Measurements from ENCODE around the gene WHRN.

Gene WHRN

DNA sequence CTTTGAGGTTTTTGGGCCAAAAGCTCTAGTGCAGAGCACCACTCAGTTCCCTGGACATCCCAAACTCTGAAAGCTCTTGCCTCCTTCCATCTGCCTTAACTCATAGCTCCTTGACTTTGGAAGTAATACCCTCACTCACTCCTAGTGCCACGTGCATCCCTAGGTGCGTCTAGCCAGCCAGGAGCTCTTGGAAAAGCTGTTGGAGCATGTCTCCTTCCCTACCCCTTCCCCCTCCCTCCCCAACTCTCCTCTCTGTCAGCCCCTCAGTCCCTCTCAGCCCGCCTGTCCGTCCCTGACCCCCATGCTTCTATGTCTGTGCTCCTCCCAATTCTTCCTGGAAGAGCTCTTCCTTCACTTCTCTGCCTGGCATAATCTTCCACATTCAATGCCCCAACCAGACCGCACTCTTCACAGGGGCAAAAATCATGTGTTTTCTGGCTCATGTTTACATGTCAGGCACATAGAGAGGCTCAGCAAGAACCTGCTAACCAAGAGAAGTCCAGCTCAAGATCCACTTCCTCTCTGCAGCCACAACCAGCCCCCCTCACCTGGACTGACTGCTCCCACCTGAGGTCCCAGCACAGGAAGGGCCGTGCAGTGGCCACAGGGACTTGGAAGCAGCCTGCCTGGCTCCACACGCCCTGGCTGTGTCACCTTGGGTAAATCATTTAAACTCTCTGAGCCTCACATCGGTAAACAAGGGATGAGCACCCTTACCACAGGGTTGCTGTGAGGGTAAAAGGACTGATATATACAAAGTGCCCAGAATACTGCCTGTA lies 58.4 kb downstream of the WHRN start:
- DNase-seq = no peak
- Mint-ChIP-seq H3K27ac (peak overlapping the region; percentile 9), H3K4me3 (no peak overlapping the region), H3K4me1 (peaks cover 16% of the 10 kb centered on the region), H3K36me3 (ENCODE audit: low read depth) (peaks cover 3% of the 10 kb centered on the region), H3K9me3 (peaks cover 10% of the 10 kb centered on the region), H3K27me3 (no peaks in the 10 kb centered on the region)
- ATAC-seq = no peak

DNA sequence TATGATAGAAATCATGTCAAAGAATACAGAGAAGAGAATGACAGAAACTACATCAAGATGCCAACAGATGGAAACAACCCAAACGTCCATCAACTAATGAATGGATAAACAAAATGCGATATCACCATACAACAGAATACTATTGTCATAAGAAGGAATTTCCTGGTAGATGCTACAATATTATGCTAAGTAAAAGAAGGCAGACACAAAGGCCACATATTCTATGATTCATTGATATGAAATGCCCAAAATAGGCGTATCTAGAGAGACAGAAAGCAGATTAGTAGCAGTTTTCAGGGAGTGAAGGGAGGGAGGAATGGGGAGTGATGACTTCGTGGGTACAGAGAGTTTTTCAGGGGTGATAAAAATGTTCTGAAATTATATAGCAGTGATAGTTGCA lies 59.2 kb downstream of the WHRN start:
- Mint-ChIP-seq H3K27ac (no peak overlapping the region), H3K27me3 (no peaks in the 10 kb centered on the region), H3K4me3 (no peak overlapping the region), H3K36me3 (ENCODE audit: low read depth) (peaks cover 3% of the 10 kb centered on the region), H3K4me1 (peaks cover 8% of the 10 kb centered on the region), H3K9me3 (peaks cover 10% of the 10 kb centered on the region)
- DNase-seq = no peak
- no peak for ATAC-seq

GRCh38 chr9:114445616-114446015 lies 59.7 kb downstream of the WHRN start:
- Mint-ChIP-seq H3K9me3 (peaks cover 10% of the 10 kb centered on the region), H3K4me1 (peaks cover 5% of the 10 kb centered on the region), H3K27me3 (no peaks in the 10 kb centered on the region), H3K36me3 (ENCODE audit: low read depth) (peaks cover 3% of the 10 kb centered on the region), H3K27ac (no peak overlapping the region), H3K4me3 (no peak overlapping the region)
- no peak for ATAC-seq
- no peak for DNase-seq

DNA sequence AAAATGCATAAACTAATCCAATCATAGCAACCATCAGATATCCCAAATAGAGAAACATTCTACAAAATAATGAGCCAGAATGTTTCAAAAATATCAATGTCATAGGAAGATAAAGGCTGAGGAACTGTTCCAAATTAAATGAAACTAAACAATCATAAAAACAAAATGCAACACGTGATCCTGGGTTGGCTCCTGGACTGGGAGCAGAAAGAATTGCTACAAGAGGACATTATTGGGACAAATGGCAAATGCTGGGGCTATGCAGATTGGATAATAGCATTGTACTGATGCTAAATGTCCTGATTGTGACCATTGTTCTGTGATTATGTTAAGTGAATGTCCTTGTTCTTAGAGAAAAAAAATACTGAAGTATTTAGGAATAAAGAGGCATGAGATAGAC lies 63.3 kb downstream of the WHRN start:
- Mint-ChIP-seq H3K36me3 (ENCODE audit: low read depth) (peaks cover 3% of the 10 kb centered on the region), H3K4me1 (no peaks in the 10 kb centered on the region), H3K27ac (no peak overlapping the region), H3K4me3 (no peak overlapping the region), H3K27me3 (no peaks in the 10 kb centered on the region), H3K9me3 (peaks cover 10% of the 10 kb centered on the region)
- DNase-seq (no peak), ATAC-seq (no peak)

GRCh38 chr9:114437401-114437893 lies 67.8 kb downstream of the WHRN start:
- Mint-ChIP-seq H3K36me3 (ENCODE audit: low read depth) (no peaks in the 10 kb centered on the region), H3K27ac (no peak overlapping the region), H3K4me3 (no peak overlapping the region), H3K4me1 (no peaks in the 10 kb centered on the region), H3K9me3 (no peaks in the 10 kb centered on the region), H3K27me3 (no peaks in the 10 kb centered on the region)
- DNase-seq (no peak), ATAC-seq (no peak)

DNA sequence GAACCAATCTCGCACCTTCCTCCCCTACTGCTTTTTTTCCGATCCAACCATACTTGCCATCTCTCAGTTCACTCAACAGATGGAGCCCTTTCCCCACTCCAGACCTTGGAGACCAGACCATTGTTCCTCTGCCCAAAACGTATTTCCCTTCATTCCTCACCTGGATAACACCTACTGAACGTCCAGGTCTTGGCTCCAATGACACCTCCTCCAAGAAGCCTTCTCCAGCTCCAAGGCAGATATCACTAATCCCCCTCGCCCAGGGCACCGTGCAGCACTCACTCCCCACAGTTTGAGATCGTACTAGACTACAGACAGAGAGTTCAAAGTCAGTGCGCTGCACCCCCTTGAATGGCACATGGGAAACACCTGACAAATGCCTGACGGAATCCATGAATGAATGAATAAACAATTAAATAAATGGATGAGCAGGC lies 70.4 kb downstream of the WHRN start:
- H3K9me3 Mint-ChIP-seq = no peaks in the 10 kb centered on the region
- no peaks in the 10 kb centered on the region for H3K27me3 Mint-ChIP-seq
- DNase-seq = no peak
- H3K4me3 Mint-ChIP-seq = no peak overlapping the region
- no peaks in the 10 kb centered on the region for H3K4me1 Mint-ChIP-seq
- no peaks in the 10 kb centered on the region for H3K36me3 Mint-ChIP-seq (ENCODE audit: low read depth)
- no peak overlapping the region for H3K27ac Mint-ChIP-seq
- no peak for ATAC-seq

- Mint-ChIP-seq H3K4me1 (no peaks in the 10 kb centered on the region), H3K4me3 (no peak overlapping the region), H3K9me3 (no peaks in the 10 kb centered on the region), H3K27ac (no peak overlapping the region), H3K36me3 (ENCODE audit: low read depth) (no peaks in the 10 kb centered on the region), H3K27me3 (no peaks in the 10 kb centered on the region)
- ATAC-seq = no peak
- no peak for DNase-seq
Measured at GRCh38 chr9:114433720-114434255, 71.5 kb downstream of the WHRN start.

GRCh38 chr9:114433086-114433485 lies 72.2 kb downstream of the WHRN start:
- no peak for DNase-seq
- Mint-ChIP-seq H3K27ac (no peak overlapping the region), H3K4me3 (no peak overlapping the region), H3K27me3 (no peaks in the 10 kb centered on the region), H3K36me3 (ENCODE audit: low read depth) (no peaks in the 10 kb centered on the region), H3K4me1 (no peaks in the 10 kb centered on the region), H3K9me3 (no peaks in the 10 kb centered on the region)
- ATAC-seq = no peak

DNA sequence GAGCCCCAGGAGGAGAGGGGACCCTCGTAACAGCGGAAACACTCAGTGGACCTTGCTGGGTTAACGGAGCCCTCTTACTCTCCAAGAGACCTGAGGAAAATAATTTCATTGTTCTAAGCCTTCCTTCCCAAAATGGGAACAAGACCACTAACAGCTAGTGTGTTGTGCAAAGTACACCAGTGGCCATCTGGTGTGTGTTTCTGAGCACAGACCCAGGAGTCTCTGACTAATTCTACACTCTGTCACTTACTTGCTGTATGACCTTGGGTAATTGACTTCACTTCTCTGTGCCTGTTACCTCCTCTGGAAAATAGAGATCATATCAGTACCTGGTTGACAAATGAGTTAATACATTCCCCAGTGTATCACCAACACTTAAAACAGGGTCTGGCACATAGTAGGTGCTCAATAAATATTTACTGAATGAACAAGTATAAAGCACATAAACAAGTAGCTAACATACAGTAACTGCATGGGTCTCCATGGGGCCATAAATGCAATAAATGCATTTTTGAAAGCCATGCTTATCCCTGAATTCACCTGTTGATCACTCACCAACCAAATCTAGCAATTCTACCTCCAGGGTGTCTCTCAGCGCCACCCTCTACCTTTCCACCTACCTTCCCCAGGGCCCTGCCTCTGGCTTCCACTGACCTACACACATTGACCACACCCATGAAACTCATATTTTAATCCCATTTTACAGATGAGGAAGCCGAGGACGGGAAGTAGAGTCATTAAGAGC lies 72.8 kb downstream of the WHRN start:
- no peak overlapping the region for H3K27ac Mint-ChIP-seq
- H3K27me3 Mint-ChIP-seq = no peaks in the 10 kb centered on the region
- no peaks in the 10 kb centered on the region for H3K9me3 Mint-ChIP-seq
- no peak overlapping the region for H3K4me3 Mint-ChIP-seq
- ATAC-seq (peak; percentile 61), DNase-seq (no peak)
- H3K36me3 Mint-ChIP-seq (ENCODE audit: low read depth) = no peaks in the 10 kb centered on the region
- H3K4me1 Mint-ChIP-seq = no peaks in the 10 kb centered on the region

DNA sequence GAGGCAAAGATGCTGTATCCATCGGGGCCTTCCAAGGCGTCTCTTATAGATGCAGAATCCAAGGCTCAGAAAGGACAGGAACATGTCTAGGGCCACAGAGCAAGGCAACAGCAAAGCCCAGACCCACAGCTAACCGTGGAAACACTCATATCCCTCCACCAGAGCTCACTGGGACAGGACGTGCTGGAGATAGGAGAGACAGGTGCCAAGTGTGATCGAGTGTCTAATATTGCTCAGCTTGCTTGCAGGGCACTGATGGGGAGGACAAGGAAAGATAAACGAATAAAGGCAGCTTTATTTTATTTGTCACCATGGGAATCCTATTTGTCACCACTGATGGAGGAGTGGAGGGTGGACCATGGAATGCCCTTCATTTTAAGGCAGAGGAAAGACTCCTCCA lies 73.5 kb downstream of the WHRN start:
- Mint-ChIP-seq H3K36me3 (ENCODE audit: low read depth) (no peaks in the 10 kb centered on the region), H3K4me3 (no peak overlapping the region), H3K27me3 (no peaks in the 10 kb centered on the region), H3K27ac (no peak overlapping the region), H3K9me3 (no peaks in the 10 kb centered on the region), H3K4me1 (no peaks in the 10 kb centered on the region)
- ATAC-seq = no peak
- DNase-seq = no peak

- Mint-ChIP-seq H3K4me3 (no peak overlapping the region), H3K9me3 (no peaks in the 10 kb centered on the region), H3K27me3 (no peaks in the 10 kb centered on the region), H3K4me1 (no peaks in the 10 kb centered on the region), H3K36me3 (ENCODE audit: low read depth) (no peaks in the 10 kb centered on the region), H3K27ac (no peak overlapping the region)
- DNase-seq (no peak), ATAC-seq (no peak)
Measured at GRCh38 chr9:114431003-114431402, 74.3 kb downstream of the WHRN start.

- no peaks in the 10 kb centered on the region for H3K9me3 Mint-ChIP-seq
- H3K27ac Mint-ChIP-seq = no peak overlapping the region
- ATAC-seq = no peak
- no peaks in the 10 kb centered on the region for H3K4me1 Mint-ChIP-seq
- no peak for DNase-seq
- H3K36me3 Mint-ChIP-seq (ENCODE audit: low read depth) = no peaks in the 10 kb centered on the region
- no peak overlapping the region for H3K4me3 Mint-ChIP-seq
- H3K27me3 Mint-ChIP-seq = no peaks in the 10 kb centered on the region
Measured at GRCh38 chr9:114430457-114430856, 74.8 kb downstream of the WHRN start.

GRCh38 chr9:114429488-114429887 lies 75.8 kb downstream of the WHRN start:
- Mint-ChIP-seq H3K27me3 (no peaks in the 10 kb centered on the region), H3K4me3 (no peak overlapping the region), H3K9me3 (no peaks in the 10 kb centered on the region), H3K4me1 (no peaks in the 10 kb centered on the region), H3K36me3 (ENCODE audit: low read depth) (no peaks in the 10 kb centered on the region), H3K27ac (no peak overlapping the region)
- DNase-seq (no peak), ATAC-seq (no peak)

DNA sequence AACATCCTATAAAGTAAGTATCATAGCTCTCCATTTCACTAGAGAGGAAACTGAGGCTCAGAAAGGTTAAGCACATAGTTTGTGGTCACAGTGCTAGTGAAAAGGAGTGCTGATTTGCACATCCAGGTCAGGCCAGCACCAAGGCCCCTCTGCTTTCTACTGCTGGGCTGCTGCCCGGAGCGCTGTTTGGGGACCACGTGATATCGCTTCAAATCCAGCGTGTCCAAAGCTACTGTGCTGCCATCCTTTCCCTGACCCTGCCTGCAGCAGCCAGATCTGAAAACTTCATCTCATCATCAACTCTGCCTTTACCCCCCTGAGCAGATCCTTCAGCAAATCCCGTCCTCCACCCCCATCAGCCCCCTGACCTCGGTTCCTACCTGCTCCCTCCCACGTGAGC lies 76.8 kb downstream of the WHRN start:
- Mint-ChIP-seq H3K9me3 (no peaks in the 10 kb centered on the region), H3K27me3 (no peaks in the 10 kb centered on the region), H3K4me1 (no peaks in the 10 kb centered on the region), H3K36me3 (ENCODE audit: low read depth) (no peaks in the 10 kb centered on the region), H3K27ac (no peak overlapping the region), H3K4me3 (no peak overlapping the region)
- no peak for ATAC-seq
- DNase-seq = no peak

DNA sequence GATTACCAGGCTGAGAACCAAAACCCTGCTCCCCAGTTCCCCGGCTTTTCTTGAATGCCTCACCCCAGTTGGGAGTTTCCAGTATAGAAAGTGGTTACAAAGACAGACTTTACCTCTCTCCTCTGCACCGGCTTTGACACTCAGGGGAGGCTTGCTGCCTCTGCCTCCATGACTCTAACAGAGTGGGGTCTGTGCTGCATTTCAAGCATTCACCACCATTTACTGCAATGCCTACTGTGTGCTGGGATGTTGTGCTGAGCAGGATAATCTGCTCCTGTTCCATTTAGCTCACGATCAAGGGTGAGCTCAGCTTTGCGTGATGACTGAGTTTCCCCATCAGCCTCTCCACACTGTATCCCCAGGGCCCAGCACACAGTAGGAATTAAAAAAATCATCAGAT lies 77.6 kb downstream of the WHRN start:
- Mint-ChIP-seq H3K9me3 (no peaks in the 10 kb centered on the region), H3K36me3 (ENCODE audit: low read depth) (no peaks in the 10 kb centered on the region), H3K4me1 (no peaks in the 10 kb centered on the region), H3K27me3 (no peaks in the 10 kb centered on the region), H3K27ac (no peak overlapping the region), H3K4me3 (no peak overlapping the region)
- ATAC-seq (no peak), DNase-seq (no peak)
